OCI-LY1 (cell line): Measurements from ENCODE around the gene KCNH3.

Experiments used
- EZH2 ChIP-seq: fragments of 200-600 bp; sonication (generic), shearing (Covaris generic); IDR thresholded peaks from 2 replicates; pipeline ENCODE4 v1.8.0; 2017; ENCODE audit warnings: borderline replicate concordance, mixed run types, mild to moderate bottlenecking, antibody characterized with exemption, low read length, moderate library complexity, mixed read lengths
- TF ChIP-seq, protein P1 (sequence below): fragments of 200-600 bp; sonication (generic), shearing (Covaris generic); IDR thresholded peaks from 2 replicates; pipeline ENCODE4 v1.5.1; 2017; ENCODE audit warnings: mild to moderate bottlenecking, antibody characterized with exemption, low read length, moderate library complexity, mixed read lengths

DNA sequence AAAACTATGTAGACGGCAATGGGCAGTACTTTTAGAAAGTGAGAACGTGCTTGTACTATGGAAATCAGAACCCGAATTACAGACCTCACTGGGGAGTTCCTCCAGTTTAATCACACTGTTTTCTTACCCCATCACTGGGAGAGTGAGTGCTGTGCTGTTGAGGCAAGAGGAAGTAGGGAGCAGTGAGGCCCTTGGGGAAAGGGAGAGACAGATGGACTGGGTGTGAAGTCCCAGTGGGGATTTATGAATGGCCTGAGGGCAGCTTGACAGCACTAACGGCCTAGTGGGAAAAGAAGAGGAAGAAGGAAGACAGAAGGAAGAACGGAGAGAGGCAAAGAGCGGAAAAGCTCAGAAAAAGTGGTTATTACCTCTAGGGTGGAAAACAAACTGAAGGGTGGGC lies 23.4 kb downstream of the KCNH3 start:
- TF ChIP-seq, protein P1, sequence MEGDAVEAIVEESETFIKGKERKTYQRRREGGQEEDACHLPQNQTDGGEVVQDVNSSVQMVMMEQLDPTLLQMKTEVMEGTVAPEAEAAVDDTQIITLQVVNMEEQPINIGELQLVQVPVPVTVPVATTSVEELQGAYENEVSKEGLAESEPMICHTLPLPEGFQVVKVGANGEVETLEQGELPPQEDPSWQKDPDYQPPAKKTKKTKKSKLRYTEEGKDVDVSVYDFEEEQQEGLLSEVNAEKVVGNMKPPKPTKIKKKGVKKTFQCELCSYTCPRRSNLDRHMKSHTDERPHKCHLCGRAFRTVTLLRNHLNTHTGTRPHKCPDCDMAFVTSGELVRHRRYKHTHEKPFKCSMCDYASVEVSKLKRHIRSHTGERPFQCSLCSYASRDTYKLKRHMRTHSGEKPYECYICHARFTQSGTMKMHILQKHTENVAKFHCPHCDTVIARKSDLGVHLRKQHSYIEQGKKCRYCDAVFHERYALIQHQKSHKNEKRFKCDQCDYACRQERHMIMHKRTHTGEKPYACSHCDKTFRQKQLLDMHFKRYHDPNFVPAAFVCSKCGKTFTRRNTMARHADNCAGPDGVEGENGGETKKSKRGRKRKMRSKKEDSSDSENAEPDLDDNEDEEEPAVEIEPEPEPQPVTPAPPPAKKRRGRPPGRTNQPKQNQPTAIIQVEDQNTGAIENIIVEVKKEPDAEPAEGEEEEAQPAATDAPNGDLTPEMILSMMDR, result no peak
- no peak for TF ChIP-seq EZH2
